ENCODE measurements around the gene DNAJA2.

DNAJA2 gene

GRCh38 chr16:47017636-47018035 is 44.2 kb upstream of the DNAJA2 start:
- H3K9ac ChIP-seq (ENCODE audit: low read length): no peak overlapping the region
- no peaks in the 10 kb centered on the region for H3K9me3 ChIP-seq (ENCODE audit: low read length)
- TF ChIP-seq CTCF (IDR thresholded peaks at IDR 0.05; ENCODE audit: low read length) (no peak), EZH2 (IDR thresholded peaks at IDR 0.05; ENCODE audit: borderline replicate concordance, low read length) (no peak)
- H3K4me1 ChIP-seq (ENCODE audit: insufficient read depth, low read length, severe bottlenecking): no peaks in the 10 kb centered on the region
- no peaks in the 10 kb centered on the region for H3K36me3 ChIP-seq (ENCODE audit: insufficient read depth, low read length)
- no peak overlapping the region for H3K4me3 ChIP-seq (ENCODE audit: low read depth, low read length, poor library complexity, severe bottlenecking)
- H3K27ac ChIP-seq (ENCODE audit: low read depth, low read length, poor library complexity, severe bottlenecking): no peak overlapping the region
- H2AFZ ChIP-seq (ENCODE audit: low read length): no peak overlapping the region
- H3K9me2 ChIP-seq (ENCODE audit: low read depth, low read length): no peaks in the 10 kb centered on the region
- H3K4me2 ChIP-seq (ENCODE audit: low read length): no peak overlapping the region
- H4K20me1 ChIP-seq (ENCODE audit: insufficient read depth, low read length): no peaks in the 10 kb centered on the region
- H3K79me2 ChIP-seq (ENCODE audit: insufficient read depth, low read length): no peaks in the 10 kb centered on the region
- H3K27me3 ChIP-seq (ENCODE audit: insufficient read depth, low read length): no peaks in the 10 kb centered on the region
- H3F3A ChIP-seq (ENCODE audit: insufficient read depth, low read length): no peaks in the 10 kb centered on the region

GRCh38 chr16:47016700-47017133 is 43.2 kb upstream of the DNAJA2 start:
- Histone ChIP-seq H3K79me2 (ENCODE audit: insufficient read depth, low read length) (no peaks in the 10 kb centered on the region), H3K9ac (ENCODE audit: low read length) (no peak overlapping the region), H3K4me1 (ENCODE audit: insufficient read depth, low read length, severe bottlenecking) (no peaks in the 10 kb centered on the region), H3F3A (ENCODE audit: insufficient read depth, low read length) (no peaks in the 10 kb centered on the region), H3K36me3 (ENCODE audit: insufficient read depth, low read length) (no peaks in the 10 kb centered on the region), H3K27ac (ENCODE audit: low read depth, low read length, poor library complexity, severe bottlenecking) (no peak overlapping the region), H3K4me3 (ENCODE audit: low read depth, low read length, poor library complexity, severe bottlenecking) (no peak overlapping the region), H3K4me2 (ENCODE audit: low read length) (no peak overlapping the region), H4K20me1 (ENCODE audit: insufficient read depth, low read length) (no peaks in the 10 kb centered on the region), H2AFZ (ENCODE audit: low read length) (no peak overlapping the region), H3K27me3 (ENCODE audit: insufficient read depth, low read length) (no peaks in the 10 kb centered on the region), H3K9me2 (ENCODE audit: low read depth, low read length) (no peaks in the 10 kb centered on the region), H3K9me3 (ENCODE audit: low read length) (0 out of 2 replicates have a peak, but pooled peaks cover 3% of the 10 kb centered on the region)
- TF ChIP-seq EZH2 (IDR thresholded peaks at IDR 0.05; ENCODE audit: borderline replicate concordance, low read length) (no peak), CTCF (IDR thresholded peaks at IDR 0.05; ENCODE audit: low read length) (no peak)

GRCh38 chr16:47013910-47014309 is 40.4 kb upstream of the DNAJA2 start:
- Histone ChIP-seq H3K4me3 (ENCODE audit: low read depth, low read length, poor library complexity, severe bottlenecking) (no peak overlapping the region), H3K9me2 (ENCODE audit: low read depth, low read length) (no peaks in the 10 kb centered on the region), H3K4me2 (ENCODE audit: low read length) (no peak overlapping the region), H3F3A (ENCODE audit: insufficient read depth, low read length) (no peaks in the 10 kb centered on the region), H4K20me1 (ENCODE audit: insufficient read depth, low read length) (no peaks in the 10 kb centered on the region), H3K27me3 (ENCODE audit: insufficient read depth, low read length) (no peaks in the 10 kb centered on the region), H3K9me3 (ENCODE audit: low read length) (0 out of 2 replicates have a peak, but pooled peaks cover 3% of the 10 kb centered on the region), H3K27ac (ENCODE audit: low read depth, low read length, poor library complexity, severe bottlenecking) (no peak overlapping the region), H3K4me1 (ENCODE audit: insufficient read depth, low read length, severe bottlenecking) (no peaks in the 10 kb centered on the region), H3K79me2 (ENCODE audit: insufficient read depth, low read length) (no peaks in the 10 kb centered on the region), H3K36me3 (ENCODE audit: insufficient read depth, low read length) (no peaks in the 10 kb centered on the region), H3K9ac (ENCODE audit: low read length) (no peak overlapping the region), H2AFZ (ENCODE audit: low read length) (no peak overlapping the region)
- TF ChIP-seq CTCF (IDR thresholded peaks at IDR 0.05; ENCODE audit: low read length) (no peak), EZH2 (IDR thresholded peaks at IDR 0.05; ENCODE audit: borderline replicate concordance, low read length) (no peak)

Measured in OCI-LY1 (cell line).